Measurements from ENCODE around the gene KIF3A.
A peak's percentile ranks its signal among the peaks of the same experiment; 100 is the strongest.

KIF3A gene

DNA sequence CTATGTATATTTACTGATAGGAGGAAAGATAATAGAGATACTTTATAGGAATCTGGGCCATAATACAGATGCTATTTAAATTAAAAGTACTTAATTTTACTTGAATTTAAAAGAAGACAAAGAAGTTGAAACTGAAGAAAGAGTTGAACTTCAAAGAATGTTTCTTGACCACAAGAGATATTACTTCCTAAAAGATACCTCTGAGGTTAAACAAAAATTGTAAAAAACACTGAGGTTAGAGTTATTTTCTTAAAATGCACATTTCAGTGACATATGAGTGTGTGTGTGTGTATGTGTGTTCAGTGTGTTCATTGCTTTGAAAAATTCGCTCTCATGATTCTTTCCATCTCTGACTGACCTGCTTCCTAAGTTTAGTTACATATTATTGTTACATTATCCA, 43.2 kb upstream of the KIF3A start:
- DNase-seq (ENCODE audit: extremely low read depth, low read depth) = no peak
- TF ChIP-seq CTCF (IDR thresholded peaks at IDR 0.05; ENCODE audit: low read depth, low read length, missing control alignments) = no peak
- no peak overlapping the region for H3K4me3 ChIP-seq (replicated peaks; ENCODE audit: low read depth, low read length)

DNA sequence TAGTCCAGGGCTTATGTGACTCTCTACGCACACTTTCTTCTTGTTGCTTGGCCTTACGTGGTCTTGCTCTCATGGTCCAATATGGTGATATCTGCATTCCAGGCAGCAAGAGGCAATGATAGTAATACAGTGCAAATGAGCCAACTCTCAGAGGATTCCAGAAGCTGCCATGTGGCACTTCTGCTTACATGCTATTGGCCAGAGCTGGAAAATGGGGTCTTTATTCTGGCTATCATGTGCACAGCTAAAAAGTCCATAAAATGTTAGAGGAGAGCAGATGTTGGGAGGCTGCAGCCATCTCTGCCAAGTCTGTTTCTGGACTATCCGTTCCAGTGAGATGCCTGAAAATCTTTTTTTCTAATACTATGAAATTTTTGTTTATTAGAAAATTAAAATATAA, 42.6 kb upstream of the KIF3A start:
- no peak for DNase-seq (ENCODE audit: extremely low read depth, low read depth)
- no peak overlapping the region for H3K4me3 ChIP-seq (replicated peaks; ENCODE audit: low read depth, low read length)
- no peak for TF ChIP-seq CTCF (IDR thresholded peaks at IDR 0.05; ENCODE audit: low read depth, low read length, missing control alignments)

DNA sequence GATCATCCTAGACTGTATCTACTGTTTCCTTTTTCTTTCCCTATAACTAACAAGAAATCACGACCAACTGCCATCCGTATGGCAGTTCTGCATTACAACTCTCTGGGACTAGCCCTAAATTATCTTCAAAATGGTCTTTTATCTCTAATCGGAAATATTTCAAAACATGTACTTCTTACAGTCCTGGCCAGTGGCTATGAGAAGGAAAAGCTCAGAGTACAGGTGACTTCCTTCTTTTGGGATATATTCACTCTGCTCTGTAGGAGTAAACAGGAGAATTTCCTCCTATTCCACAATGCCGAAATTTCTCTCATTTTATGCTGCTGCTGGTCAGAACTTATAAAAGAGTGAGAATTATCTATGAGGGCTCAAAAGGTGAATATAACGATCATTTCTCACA, 41.5 kb upstream of the KIF3A start:
- no peak overlapping the region for H3K4me3 ChIP-seq (replicated peaks; ENCODE audit: low read depth, low read length)
- DNase-seq (ENCODE audit: extremely low read depth, low read depth) = no peak
- no peak for TF ChIP-seq CTCF (IDR thresholded peaks at IDR 0.05; ENCODE audit: low read depth, low read length, missing control alignments)

DNA sequence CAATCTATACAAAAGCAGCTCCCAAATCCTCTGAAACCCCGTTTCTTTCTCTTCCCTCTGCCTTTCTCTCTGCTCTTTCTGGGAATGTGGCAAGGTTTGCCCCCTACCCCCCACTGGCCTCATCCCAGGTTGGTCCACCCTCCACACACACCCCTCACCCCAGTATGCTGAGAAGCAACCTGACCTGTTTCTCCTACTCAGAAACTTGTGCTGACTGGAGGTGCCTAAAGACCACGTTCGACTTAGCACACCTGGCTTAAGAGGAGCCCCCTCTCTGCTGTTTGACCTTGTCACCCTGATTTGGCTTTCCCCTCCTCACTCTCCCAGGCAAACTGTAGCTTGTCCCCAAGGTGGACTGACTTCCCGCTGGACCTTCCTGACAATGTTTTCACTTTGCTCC, 40.8 kb upstream of the KIF3A start:
- no peak for TF ChIP-seq CTCF (IDR thresholded peaks at IDR 0.05; ENCODE audit: low read depth, low read length, missing control alignments)
- H3K4me3 ChIP-seq (replicated peaks; ENCODE audit: low read depth, low read length) = peak overlapping the region; percentile 65; the same call in 1 of the 2 replicates
- DNase-seq (ENCODE audit: extremely low read depth, low read depth) = no peak

DNA sequence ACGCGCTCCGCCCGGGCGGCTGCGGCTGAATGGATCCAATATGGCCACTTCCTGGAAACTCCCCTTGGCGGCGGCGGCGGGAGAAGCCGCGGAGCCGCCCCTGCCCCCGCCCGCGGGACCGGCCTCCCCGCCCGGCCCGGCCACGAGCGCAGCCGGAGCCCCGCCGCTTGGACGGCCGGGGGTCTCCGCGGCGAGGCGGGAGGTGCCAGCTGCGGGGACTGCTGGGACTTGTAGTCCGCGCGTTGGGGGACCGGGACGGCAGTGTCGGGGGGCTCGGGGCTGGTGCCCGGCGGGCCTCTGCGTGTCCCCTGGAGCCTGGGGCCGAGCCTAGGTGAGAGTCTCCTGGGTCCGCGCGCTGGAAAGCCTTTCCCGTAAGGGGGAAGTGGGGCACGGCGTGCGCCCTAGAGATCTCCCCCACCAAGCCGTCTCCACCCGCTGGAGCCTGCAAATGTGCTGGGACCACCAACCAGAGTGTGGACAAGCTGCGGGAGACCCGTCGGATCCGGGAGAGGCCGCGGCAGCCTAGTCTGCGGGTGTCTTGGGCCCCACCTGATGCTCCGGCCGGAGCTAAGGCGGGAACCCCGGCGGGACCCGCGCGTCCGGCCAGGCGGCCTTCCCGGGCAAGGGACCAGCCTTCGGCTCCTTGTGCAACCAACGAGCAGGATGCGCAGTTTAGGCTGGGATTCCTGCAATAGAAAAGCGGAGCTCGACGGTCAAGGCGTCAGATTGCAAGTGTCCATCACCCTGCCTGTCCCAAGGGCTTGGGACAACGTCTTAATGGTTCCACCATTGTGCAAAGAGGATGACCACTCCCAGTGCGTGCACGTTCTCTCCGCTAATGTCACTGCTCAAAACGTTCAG, 40.1 kb upstream of the KIF3A start, which contains the start of gene SEPTIN8:
TSS of gene SEPTIN8 (minus strand) at position 31 of the 861 bp plus-strand sequence. CDS start 102 bp downstream, outside the sequence.
- no peak for TF ChIP-seq CTCF (IDR thresholded peaks at IDR 0.05; ENCODE audit: low read depth, low read length, missing control alignments)
- DNase-seq (ENCODE audit: extremely low read depth, low read depth) = no peak
- peak within 1 kb of the TSS; percentile 65 for H3K4me3 ChIP-seq (replicated peaks; ENCODE audit: low read depth, low read length)

DNA sequence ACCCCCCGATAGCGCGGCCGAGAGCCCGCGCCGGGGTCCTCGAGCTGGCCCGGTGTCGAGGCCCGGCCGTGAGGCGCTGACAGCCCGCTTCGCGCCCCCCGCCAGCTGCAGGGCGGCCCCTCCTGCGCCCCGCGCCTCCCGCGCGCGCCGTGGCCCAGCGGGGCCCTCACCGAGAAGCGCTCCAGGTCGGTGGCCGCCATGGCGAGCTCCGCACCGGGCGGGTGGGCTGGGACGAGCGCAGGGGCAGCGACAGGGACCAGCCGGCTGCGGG, 39.5 kb upstream of the KIF3A start:
- TF ChIP-seq CTCF (IDR thresholded peaks at IDR 0.05; ENCODE audit: low read depth, low read length, missing control alignments) = no peak
- DNase-seq (ENCODE audit: extremely low read depth, low read depth) = no peak
- H3K4me3 ChIP-seq (replicated peaks; ENCODE audit: low read depth, low read length) = peak overlapping the region; percentile 65
